ENCODE measurements around the gene SHC2.

DNA sequence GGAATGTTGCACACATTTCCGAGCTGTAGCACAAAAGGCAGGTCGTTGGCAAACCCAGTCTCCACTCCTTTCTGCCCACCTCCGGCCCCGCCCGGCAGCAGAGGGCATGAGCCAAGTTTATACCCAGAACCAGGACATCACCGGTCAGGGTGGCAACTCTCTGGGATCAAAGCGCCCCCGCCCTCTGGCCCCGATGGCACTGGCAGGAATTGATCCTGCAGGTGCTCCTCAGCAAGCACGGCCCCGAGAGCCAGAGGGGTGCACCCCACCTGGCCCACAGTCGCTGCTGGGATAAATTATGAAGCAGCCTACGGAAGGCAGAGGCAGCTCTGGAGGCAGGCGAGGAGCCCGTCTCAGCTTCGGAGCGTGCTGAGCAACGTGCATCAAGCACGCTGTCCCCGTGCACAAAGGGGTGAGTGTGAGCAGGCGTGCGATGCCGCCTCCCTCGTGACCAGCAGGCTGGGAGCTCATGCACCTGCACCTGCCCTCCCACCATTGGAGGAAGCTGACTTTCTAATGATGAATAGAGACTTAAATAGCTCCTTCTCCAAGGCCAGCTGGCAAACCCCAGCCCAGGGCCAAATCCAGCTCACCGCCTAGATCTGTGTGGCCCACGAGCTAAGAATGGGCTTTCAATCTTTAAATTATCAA lies 25.7 kb downstream of the SHC2 start:
- TF ChIP-seq, protein P1, sequence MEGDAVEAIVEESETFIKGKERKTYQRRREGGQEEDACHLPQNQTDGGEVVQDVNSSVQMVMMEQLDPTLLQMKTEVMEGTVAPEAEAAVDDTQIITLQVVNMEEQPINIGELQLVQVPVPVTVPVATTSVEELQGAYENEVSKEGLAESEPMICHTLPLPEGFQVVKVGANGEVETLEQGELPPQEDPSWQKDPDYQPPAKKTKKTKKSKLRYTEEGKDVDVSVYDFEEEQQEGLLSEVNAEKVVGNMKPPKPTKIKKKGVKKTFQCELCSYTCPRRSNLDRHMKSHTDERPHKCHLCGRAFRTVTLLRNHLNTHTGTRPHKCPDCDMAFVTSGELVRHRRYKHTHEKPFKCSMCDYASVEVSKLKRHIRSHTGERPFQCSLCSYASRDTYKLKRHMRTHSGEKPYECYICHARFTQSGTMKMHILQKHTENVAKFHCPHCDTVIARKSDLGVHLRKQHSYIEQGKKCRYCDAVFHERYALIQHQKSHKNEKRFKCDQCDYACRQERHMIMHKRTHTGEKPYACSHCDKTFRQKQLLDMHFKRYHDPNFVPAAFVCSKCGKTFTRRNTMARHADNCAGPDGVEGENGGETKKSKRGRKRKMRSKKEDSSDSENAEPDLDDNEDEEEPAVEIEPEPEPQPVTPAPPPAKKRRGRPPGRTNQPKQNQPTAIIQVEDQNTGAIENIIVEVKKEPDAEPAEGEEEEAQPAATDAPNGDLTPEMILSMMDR (IDR thresholded peaks at IDR 0.05): no peak
- TF ChIP-seq POLR2A (IDR thresholded peaks at IDR 0.05) (no peak), EP300 (IDR thresholded peaks at IDR 0.05) (no peak)
